ENCODE data around the gene TMEM259. TPM values are rescaled to one million over a fixed set of nuclear protein-coding genes. Genes with fewer than 3 reads are reported as not detected.

Gene TMEM259
- total RNA-seq, 1 donor from 2014 or later: 43.8 TPM

- DNase-seq (ENCODE audit: low read depth in 2 of 2): no peak
Measured at GRCh38 chr19:963486-963951, 57.4 kb downstream of the TMEM259 start.

GRCh38 chr19:962683-963400 lies 58.1 kb downstream of the TMEM259 start:
- no peak for DNase-seq (ENCODE audit: low read depth in 2 of 2)

- DNase-seq (ENCODE audit: low read depth in 2 of 2): peak in 1 of 2 donors; percentile 12
Measured at GRCh38 chr19:961866-962620, 58.9 kb downstream of the TMEM259 start.

GRCh38 chr19:960601-960938 lies 60.4 kb downstream of the TMEM259 start:
- DNase-seq (ENCODE audit: low read depth in 2 of 2): no peak

GRCh38 chr19:960020-960419 lies 60.9 kb downstream of the TMEM259 start:
- no peak for DNase-seq (ENCODE audit: low read depth in 2 of 2)

Other genes starting within 250 kb of the TMEM259 start
- gene PTBP1, start 223.7 kb downstream of the TMEM259 start, total RNA-seq: 113 and 124 TPM in 2 replicates
- gene PLPPR3, start 199.2 kb downstream of the TMEM259 start, total RNA-seq: under 0.01 and 0.44 TPM in 2 replicates
- gene AZU1, start 193.3 kb downstream of the TMEM259 start, total RNA-seq: not detected in 2 replicates
- not detected in 2 replicates for gene PRTN3, start 180.1 kb downstream of the TMEM259 start, total RNA-seq
- not detected in 2 replicates for gene ELANE, start 168.8 kb downstream of the TMEM259 start, total RNA-seq
- gene CFD, start 161.5 kb downstream of the TMEM259 start, total RNA-seq: 1.2 and 3.9 TPM in 2 replicates
- gene MED16, start 127.9 kb downstream of the TMEM259 start, total RNA-seq: 19.0 TPM in 2 replicates
- not detected in 2 replicates for gene RNU6-9, start 127.6 kb downstream of the TMEM259 start, total RNA-seq
- gene R3HDM4, start 107.9 kb downstream of the TMEM259 start, total RNA-seq: 27.2 and 28.8 TPM in 2 replicates
- gene KISS1R, start 103.8 kb downstream of the TMEM259 start, total RNA-seq: not detected in 2 replicates
- 6.8 and 9.5 TPM in 2 replicates for gene ARID3A, start 95.1 kb downstream of the TMEM259 start, total RNA-seq
- 74.4 and 88.5 TPM in 2 replicates for gene WDR18, start 36.8 kb downstream of the TMEM259 start, total RNA-seq
- under 0.01 and 0.44 TPM in 2 replicates for gene GRIN3B, start 20.7 kb downstream of the TMEM259 start, total RNA-seq
- not detected in 2 replicates for gene RNU6-2, start 399 bp upstream of the TMEM259 start, total RNA-seq
- gene CNN2, start 5.5 kb upstream of the TMEM259 start, total RNA-seq: 59.1 and 83.9 TPM in 2 replicates
- gene ABCA7, start 19.0 kb upstream of the TMEM259 start, total RNA-seq: 3.1 and 3.4 TPM in 2 replicates
- 17.7 and 19.6 TPM in 2 replicates for gene ARHGAP45, start 46.0 kb upstream of the TMEM259 start, total RNA-seq
- 50.4 and 63.4 TPM in 2 replicates for gene POLR2E, start 74.3 kb upstream of the TMEM259 start, total RNA-seq
- 415 and 423 TPM in 2 replicates for gene GPX4, start 82.9 kb upstream of the TMEM259 start, total RNA-seq
- gene SBNO2, start 153.1 kb upstream of the TMEM259 start, total RNA-seq: 14.8 and 28.2 TPM in 2 replicates
- 46.6 and 70.4 TPM in 2 replicates for gene STK11, start 184.7 kb upstream of the TMEM259 start, total RNA-seq
- gene CBARP, start 216.9 kb upstream of the TMEM259 start, total RNA-seq: 0.65 and 1.2 TPM in 2 replicates
- 15.7 and 16.3 TPM in 2 replicates for gene ATP5F1D, start 220.6 kb upstream of the TMEM259 start, total RNA-seq
- gene MIDN, start 227.5 kb upstream of the TMEM259 start, total RNA-seq: 3.2 and 5.4 TPM in 2 replicates
- gene CIRBP, start 248.2 kb upstream of the TMEM259 start, total RNA-seq: 95.4 and 115 TPM in 2 replicates

Measured in lung microvascular endothelial cell (primary cell).